Measurements from ENCODE around the gene LETM1. TPM values are rescaled to one million over a fixed set of nuclear protein-coding genes. Genes with fewer than 3 reads are reported as not detected.

Gene LETM1
- total RNA-seq, 1 donor from 2014 or later = 41.3 TPM

DNA sequence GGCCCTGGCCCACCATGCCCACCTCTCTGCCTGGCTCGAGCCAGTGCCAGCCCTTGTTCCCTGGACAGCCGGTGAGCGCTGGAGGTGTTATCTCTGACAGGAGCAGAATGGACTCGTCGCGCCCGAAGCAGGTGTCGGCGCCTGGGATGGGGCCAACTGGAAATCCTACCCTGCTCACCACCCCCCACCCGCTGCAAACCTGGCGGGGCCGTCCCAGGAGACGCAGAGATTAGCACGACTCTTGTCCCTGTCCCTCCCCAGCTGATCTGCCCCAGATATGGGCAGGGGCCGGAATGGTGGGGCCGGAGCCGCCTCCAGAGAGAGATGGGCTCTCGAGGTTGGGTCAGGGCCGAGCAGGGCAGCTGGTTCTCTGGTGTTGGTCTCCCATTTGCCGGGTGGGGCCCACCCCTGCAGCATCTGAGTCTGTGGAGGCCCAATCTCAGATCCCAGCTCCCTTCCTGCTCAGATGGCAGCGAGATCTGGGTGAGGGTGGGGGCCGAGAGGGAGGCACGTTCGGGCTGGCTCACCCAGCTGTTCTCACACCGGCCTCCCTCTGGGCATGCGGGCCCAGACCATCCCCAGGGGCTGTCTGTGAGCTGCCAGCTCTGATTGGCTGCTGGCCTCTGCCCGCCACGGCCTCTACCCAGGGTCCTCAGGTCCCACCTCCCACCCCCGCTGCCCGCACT lies 83.0 kb downstream of the LETM1 start:
- H3K4me3 Mint-ChIP-seq (ENCODE audit: unreplicated experiment) = no peak overlapping the region
- no peaks in the 10 kb centered on the region for H3K27me3 Mint-ChIP-seq (ENCODE audit: low read depth)
- DNase-seq (ENCODE audit: low spot score) = no peak
- H3K9me3 Mint-ChIP-seq (ENCODE audit: low read depth) = no peaks in the 10 kb centered on the region
- H3K27ac Mint-ChIP-seq (ENCODE audit: unreplicated experiment) = no peak overlapping the region
- H3K36me3 Mint-ChIP-seq (ENCODE audit: low read depth) = no peaks in the 10 kb centered on the region
- H3K4me1 Mint-ChIP-seq (ENCODE audit: low read depth) = peaks cover 3% of the 10 kb centered on the region
- TF ChIP-seq, protein P1, sequence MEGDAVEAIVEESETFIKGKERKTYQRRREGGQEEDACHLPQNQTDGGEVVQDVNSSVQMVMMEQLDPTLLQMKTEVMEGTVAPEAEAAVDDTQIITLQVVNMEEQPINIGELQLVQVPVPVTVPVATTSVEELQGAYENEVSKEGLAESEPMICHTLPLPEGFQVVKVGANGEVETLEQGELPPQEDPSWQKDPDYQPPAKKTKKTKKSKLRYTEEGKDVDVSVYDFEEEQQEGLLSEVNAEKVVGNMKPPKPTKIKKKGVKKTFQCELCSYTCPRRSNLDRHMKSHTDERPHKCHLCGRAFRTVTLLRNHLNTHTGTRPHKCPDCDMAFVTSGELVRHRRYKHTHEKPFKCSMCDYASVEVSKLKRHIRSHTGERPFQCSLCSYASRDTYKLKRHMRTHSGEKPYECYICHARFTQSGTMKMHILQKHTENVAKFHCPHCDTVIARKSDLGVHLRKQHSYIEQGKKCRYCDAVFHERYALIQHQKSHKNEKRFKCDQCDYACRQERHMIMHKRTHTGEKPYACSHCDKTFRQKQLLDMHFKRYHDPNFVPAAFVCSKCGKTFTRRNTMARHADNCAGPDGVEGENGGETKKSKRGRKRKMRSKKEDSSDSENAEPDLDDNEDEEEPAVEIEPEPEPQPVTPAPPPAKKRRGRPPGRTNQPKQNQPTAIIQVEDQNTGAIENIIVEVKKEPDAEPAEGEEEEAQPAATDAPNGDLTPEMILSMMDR (IDR thresholded peaks at IDR 0.05) = no peak

DNA sequence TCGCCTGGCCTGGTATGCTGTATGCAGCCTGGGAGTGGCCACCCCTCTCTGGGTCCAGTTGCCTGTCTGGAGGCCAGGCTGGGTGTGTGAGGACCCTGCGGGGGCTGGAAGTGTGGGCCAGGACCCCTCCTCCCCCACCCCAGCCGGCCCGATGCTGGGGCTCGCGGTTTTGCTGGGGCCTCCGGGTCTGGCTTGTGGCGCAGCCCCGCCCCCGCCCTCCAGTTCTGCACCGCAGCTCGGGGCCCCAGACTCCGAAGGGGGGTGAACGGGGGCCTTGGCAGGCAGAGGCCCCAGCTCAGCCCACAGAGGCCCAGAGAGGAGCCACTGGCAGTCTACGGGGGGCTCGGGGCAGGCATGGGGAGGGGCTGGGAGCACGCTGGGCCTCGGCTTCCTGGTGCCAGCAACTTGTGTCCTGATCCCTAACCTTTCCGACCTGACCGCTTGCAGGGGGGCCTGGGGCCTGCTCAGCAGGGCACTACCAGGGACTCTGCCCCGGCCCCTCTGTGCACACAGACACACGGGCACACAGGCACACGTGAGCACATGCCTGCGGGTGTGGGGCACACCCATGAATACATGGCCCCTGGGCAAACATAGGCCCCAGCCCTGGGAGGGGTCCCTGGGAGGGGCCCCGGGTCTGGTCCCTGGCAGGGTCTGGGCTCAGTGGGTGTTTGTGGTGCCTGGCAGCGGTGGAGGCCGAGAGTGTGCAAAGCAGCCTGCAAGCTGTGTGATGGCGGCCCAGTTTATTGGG lies 84.2 kb downstream of the LETM1 start:
- no peak overlapping the region for H3K4me3 Mint-ChIP-seq (ENCODE audit: unreplicated experiment)
- H3K4me1 Mint-ChIP-seq (ENCODE audit: low read depth) = no peaks in the 10 kb centered on the region
- no peaks in the 10 kb centered on the region for H3K36me3 Mint-ChIP-seq (ENCODE audit: low read depth)
- no peaks in the 10 kb centered on the region for H3K27me3 Mint-ChIP-seq (ENCODE audit: low read depth)
- no peaks in the 10 kb centered on the region for H3K9me3 Mint-ChIP-seq (ENCODE audit: low read depth)
- H3K27ac Mint-ChIP-seq (ENCODE audit: unreplicated experiment) = no peak overlapping the region
- TF ChIP-seq, protein P1 (IDR thresholded peaks at IDR 0.05) = no peak
- no peak for DNase-seq (ENCODE audit: low spot score)

DNA sequence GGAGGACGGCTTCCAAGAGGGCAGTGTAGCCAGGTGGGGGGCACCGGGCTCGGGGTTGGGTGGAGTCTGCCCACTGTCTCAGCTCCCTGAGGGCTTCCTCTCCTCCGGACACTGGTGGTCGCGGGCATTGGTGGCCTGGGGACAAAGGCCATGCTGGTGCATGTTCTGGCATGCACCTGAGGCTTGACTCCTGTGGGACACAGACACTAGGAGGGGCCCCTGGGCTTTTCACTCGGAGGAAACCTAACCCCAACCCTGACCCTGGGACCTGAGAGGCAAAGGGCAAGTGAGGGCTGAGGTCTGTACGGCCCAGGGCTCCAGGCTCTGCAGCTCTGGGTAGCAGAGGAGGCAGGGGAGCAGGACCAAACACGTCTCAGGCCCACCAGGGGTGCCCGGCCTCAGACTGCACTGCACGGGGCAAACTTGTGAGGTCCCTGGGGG lies 85.1 kb downstream of the LETM1 start:
- Mint-ChIP-seq H3K9me3 (ENCODE audit: low read depth) (no peaks in the 10 kb centered on the region), H3K27ac (ENCODE audit: unreplicated experiment) (no peak overlapping the region), H3K27me3 (ENCODE audit: low read depth) (no peaks in the 10 kb centered on the region), H3K4me3 (ENCODE audit: unreplicated experiment) (no peak overlapping the region), H3K4me1 (ENCODE audit: low read depth) (no peaks in the 10 kb centered on the region), H3K36me3 (ENCODE audit: low read depth) (no peaks in the 10 kb centered on the region)
- TF ChIP-seq, protein P1 (IDR thresholded peaks at IDR 0.05) = no peak
- no peak for DNase-seq (ENCODE audit: low spot score)

DNA sequence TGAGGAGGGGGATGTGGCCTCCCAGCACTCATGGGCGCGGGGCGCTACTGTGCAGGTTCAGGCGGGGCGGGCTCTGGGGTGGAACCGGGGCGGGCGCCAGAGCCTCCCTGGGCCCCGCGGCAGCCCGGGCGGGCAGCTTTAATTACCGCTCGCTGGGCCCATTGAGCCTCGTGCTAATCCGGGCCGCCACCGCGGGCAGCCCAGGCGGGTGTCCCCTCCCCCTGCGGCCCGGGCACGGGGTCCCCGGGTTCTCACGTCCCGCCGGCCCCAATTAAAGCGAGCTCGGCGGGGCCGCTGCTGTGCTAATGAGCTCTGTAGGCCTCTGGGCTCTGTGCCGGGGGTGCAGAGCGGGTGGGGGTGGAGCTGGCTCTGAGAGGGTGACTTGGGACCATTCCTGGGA lies 85.7 kb downstream of the LETM1 start:
- Mint-ChIP-seq H3K27me3 (ENCODE audit: low read depth) (no peaks in the 10 kb centered on the region), H3K4me3 (ENCODE audit: unreplicated experiment) (no peak overlapping the region), H3K27ac (ENCODE audit: unreplicated experiment) (no peak overlapping the region), H3K36me3 (ENCODE audit: low read depth) (no peaks in the 10 kb centered on the region), H3K4me1 (ENCODE audit: low read depth) (no peaks in the 10 kb centered on the region), H3K9me3 (ENCODE audit: low read depth) (no peaks in the 10 kb centered on the region)
- no peak for DNase-seq (ENCODE audit: low spot score)
- TF ChIP-seq, protein P1 (IDR thresholded peaks at IDR 0.05) = no peak

DNA sequence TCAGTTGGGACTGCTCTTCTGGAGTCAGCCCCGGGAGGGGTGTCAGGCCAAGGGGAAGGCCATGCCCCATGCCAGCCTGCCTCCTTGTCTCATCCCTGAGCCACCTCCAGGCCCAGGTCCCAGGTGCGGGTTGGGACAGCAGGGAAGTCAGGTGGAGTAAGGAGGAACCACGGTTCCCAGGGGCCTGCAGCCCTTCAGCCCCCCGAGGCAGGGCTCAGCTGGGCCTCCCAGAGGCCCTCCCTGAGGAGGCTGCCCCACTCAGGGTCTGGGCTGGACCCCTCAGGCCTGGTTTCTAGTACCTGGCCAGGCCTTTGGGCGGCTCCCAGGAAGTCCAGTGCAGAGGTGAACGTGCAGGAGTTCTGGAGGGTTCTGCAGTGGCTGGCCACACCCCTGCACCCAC lies 86.3 kb downstream of the LETM1 start:
- Mint-ChIP-seq H3K27ac (ENCODE audit: unreplicated experiment) (no peak overlapping the region), H3K4me3 (ENCODE audit: unreplicated experiment) (no peak overlapping the region), H3K27me3 (ENCODE audit: low read depth) (no peaks in the 10 kb centered on the region), H3K9me3 (ENCODE audit: low read depth) (no peaks in the 10 kb centered on the region), H3K4me1 (ENCODE audit: low read depth) (no peaks in the 10 kb centered on the region), H3K36me3 (ENCODE audit: low read depth) (no peaks in the 10 kb centered on the region)
- DNase-seq (ENCODE audit: low spot score) = no peak
- TF ChIP-seq, protein P1 (IDR thresholded peaks at IDR 0.05) = no peak

Data from chondrocyte (in vitro differentiated cells).